DND-41 (cell line): ENCODE measurements around the gene OSBPL10.

Experiments
- EZH2 ChIP-seq: IDR thresholded peaks from 3 replicates; pipeline ENCODE4 v1.6.1; 2012; ENCODE audit warnings: borderline replicate concordance, low read depth, mild to moderate bottlenecking, moderate library complexity, low read length, inconsistent platforms; ENCODE audit not compliant: severe bottlenecking
- TF ChIP-seq, protein P1 (sequence below): IDR thresholded peaks from 2 replicates; pipeline ENCODE4 v1.5.1; 2012; ENCODE audit warnings: borderline replicate concordance, low read length, moderate library complexity, mild to moderate bottlenecking; ENCODE audit not compliant: poor library complexity, severe bottlenecking; ENCODE audit errors: extremely low read depth

DNA sequence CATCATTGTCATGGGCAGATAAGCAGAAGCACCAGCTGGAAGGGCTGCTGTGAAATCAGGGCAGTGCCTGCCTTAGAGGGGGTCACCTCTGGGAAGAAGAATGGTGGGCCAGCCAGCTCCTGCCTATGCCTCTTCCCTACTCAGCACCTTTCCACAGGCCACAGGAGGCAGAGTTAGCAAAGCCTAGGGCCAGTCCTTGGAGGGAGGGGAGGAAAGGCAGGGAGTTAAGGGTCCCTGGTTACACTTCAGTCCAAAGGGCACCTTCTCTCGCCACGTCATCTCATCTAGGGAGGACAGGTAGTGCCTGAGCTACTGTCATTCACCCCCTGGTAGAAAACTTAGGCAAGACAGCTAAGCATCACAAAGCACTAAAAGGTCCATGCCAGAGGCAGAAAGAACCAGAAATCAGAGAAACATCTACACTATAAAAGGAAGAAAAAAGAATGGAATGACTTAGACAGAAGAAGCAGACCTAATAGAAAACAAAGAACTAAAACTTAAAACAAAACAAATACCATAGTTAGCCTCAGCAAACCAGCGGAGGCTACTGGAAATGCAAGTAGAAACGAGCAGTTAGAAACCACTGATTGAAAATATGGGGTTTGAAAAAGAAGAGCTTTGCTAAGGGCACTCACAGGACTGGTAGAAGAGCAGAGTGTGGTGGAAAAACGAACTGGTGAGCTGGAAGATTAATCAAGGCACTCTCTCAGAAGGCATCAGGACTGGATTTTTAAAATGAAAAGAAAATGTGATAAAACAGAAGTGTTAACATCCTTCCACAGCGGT is 84.2 kb downstream of the OSBPL10 start:
- TF ChIP-seq, protein P1, sequence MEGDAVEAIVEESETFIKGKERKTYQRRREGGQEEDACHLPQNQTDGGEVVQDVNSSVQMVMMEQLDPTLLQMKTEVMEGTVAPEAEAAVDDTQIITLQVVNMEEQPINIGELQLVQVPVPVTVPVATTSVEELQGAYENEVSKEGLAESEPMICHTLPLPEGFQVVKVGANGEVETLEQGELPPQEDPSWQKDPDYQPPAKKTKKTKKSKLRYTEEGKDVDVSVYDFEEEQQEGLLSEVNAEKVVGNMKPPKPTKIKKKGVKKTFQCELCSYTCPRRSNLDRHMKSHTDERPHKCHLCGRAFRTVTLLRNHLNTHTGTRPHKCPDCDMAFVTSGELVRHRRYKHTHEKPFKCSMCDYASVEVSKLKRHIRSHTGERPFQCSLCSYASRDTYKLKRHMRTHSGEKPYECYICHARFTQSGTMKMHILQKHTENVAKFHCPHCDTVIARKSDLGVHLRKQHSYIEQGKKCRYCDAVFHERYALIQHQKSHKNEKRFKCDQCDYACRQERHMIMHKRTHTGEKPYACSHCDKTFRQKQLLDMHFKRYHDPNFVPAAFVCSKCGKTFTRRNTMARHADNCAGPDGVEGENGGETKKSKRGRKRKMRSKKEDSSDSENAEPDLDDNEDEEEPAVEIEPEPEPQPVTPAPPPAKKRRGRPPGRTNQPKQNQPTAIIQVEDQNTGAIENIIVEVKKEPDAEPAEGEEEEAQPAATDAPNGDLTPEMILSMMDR = no peak
- no peak for TF ChIP-seq EZH2
